ENCODE measurements around the gene SMIM9.

Gene SMIM9

DNA sequence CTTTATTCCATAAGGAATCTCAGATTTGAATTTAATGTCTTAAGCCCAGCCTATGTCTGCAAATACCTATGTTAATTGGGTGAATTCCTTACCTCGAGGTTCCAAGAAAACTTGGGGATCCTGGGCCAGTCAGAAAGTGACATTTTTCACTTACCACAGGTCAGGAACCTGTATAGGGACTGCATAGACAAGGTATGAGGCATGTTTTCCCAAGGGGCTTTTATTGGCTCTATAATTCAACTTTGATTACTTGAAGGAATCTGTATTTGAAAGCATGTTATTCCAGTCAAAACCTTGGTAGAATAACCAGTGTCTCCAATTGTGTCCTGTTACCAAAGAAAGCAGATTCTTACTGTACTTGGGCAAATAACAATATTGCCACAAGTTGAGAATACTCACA, 20.7 kb downstream of the SMIM9 start:
- TF ChIP-seq, protein P1, sequence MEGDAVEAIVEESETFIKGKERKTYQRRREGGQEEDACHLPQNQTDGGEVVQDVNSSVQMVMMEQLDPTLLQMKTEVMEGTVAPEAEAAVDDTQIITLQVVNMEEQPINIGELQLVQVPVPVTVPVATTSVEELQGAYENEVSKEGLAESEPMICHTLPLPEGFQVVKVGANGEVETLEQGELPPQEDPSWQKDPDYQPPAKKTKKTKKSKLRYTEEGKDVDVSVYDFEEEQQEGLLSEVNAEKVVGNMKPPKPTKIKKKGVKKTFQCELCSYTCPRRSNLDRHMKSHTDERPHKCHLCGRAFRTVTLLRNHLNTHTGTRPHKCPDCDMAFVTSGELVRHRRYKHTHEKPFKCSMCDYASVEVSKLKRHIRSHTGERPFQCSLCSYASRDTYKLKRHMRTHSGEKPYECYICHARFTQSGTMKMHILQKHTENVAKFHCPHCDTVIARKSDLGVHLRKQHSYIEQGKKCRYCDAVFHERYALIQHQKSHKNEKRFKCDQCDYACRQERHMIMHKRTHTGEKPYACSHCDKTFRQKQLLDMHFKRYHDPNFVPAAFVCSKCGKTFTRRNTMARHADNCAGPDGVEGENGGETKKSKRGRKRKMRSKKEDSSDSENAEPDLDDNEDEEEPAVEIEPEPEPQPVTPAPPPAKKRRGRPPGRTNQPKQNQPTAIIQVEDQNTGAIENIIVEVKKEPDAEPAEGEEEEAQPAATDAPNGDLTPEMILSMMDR (IDR thresholded peaks at IDR 0.05; ENCODE audit: low read depth, low read length, missing control alignments), result no peak
- no peak for DNase-seq (ENCODE audit: low read depth)
- H3K4me3 ChIP-seq (ENCODE audit: low read depth, low read length), result no peak overlapping the region

GRCh38 chrX:154812341-154813101, 21.9 kb downstream of the SMIM9 start:
- TF ChIP-seq, protein P1 (IDR thresholded peaks at IDR 0.05; ENCODE audit: low read depth, low read length, missing control alignments), result no peak
- DNase-seq (ENCODE audit: low read depth), result no peak

GRCh38 chrX:154809939-154810665, 24.4 kb downstream of the SMIM9 start:
- no peak overlapping the region for H3K4me3 ChIP-seq (ENCODE audit: low read depth, low read length)
- TF ChIP-seq, protein P1 (IDR thresholded peaks at IDR 0.05; ENCODE audit: low read depth, low read length, missing control alignments), result no peak
- no peak for DNase-seq (ENCODE audit: low read depth)

More at GRCh38 chrX:154812341-154813101, 21.9 kb downstream of the SMIM9 start:
- H3K4me3 ChIP-seq (ENCODE audit: low read depth, low read length), result no peak overlapping the region

GRCh38 chrX:154806837-154807501, 27.5 kb downstream of the SMIM9 start:
- TF ChIP-seq, protein P1 (IDR thresholded peaks at IDR 0.05; ENCODE audit: low read depth, low read length, missing control alignments), result no peak
- DNase-seq (ENCODE audit: low read depth), result no peak
- H3K4me3 ChIP-seq (ENCODE audit: low read depth, low read length), result no peak overlapping the region

DNA sequence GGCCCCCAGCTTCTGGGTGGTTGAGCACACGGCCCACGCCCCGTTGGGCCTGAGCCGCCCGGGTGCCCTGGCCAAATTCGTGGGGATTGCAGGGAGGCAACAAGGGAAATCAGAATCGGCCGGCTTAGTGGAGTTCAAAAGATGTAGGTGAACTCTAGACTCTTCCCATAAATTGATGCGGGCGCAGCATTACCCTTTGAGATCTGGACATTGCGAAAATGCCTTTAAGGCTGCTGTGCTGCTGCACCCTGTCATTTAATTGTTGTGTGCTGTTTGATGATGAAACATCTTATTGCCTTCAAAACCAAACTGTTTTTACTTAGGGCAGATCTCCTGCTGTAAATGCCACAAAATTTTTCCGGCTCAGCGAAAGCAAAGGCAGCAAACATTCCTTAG, 28.8 kb downstream of the SMIM9 start:
- TF ChIP-seq, protein P1 (IDR thresholded peaks at IDR 0.05; ENCODE audit: low read depth, low read length, missing control alignments), result no peak
- peak overlapping the region; percentile 70 for H3K4me3 ChIP-seq (ENCODE audit: low read depth, low read length)
- no peak for DNase-seq (ENCODE audit: low read depth)

DNA sequence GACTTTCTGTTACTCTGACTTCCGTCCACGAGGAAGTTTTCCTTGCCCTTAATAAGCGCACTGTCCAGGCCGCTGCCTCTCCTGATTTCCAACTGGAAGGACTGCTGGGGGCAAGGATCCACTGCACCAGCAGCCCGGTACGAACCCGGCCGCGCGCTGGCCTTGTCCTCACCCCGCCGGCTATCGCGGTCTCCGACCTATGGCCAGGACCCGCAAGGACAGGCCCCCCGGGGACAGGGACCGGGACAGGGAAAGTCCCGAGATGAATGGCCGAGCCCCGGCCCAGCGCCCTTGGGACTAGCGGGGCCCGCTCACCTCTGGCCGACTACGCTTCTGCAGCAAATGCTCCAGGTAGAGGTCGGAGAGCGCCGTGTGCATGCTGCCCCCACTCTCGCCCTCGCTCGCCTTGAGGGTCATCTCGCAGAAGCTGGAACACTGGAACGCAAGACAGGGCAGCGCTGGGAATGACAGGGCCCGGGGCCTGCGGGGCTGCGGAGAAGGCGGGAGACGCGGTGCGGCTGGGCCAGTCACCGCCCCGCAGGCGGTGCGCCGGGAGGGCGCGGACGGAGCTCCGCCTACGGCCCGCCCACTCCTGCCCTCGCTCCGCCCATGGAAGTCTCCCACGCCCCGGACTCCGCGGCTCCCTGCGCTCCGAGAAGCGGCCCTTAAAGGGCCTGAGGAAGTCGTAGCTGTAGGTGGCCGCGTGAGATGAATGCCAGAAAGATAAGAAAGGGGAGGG, 29.3 kb downstream of the SMIM9 start, which contains the start of gene MPP1:
Gene MPP1 (minus strand): TSS at position 529 of the 739 bp plus-strand sequence. CDS start 112 bp downstream, at position 417.
- H3K4me3 ChIP-seq (ENCODE audit: low read depth, low read length), result peak within 1 kb of the TSS; percentile 70
- no peak for DNase-seq (ENCODE audit: low read depth)
- TF ChIP-seq, protein P1 (IDR thresholded peaks at IDR 0.05; ENCODE audit: low read depth, low read length, missing control alignments), result no peak

Measured in GM12864 (cell line).